Skeletal muscle satellite cell (primary cell): ENCODE measurements around the gene CFDP1.
A peak's percentile ranks its signal among the peaks of the same experiment; 100 is the strongest.

Experiments
- H3K27me3 ChIP-seq: 2 replicates; pipeline ENCODE4 v1.7.0; 2013; ENCODE audit warnings: low read length; ENCODE audit not compliant: control insufficient read depth, insufficient read depth
- H3K36me3 ChIP-seq: 2 replicates; pipeline ENCODE4 v1.7.0; 2013; ENCODE audit warnings: mild to moderate bottlenecking, control low read depth, low read length; ENCODE audit not compliant: insufficient read depth
- H3K4me1 ChIP-seq: 2 replicates; pipeline ENCODE4 v1.7.0; 2013; ENCODE audit warnings: low read length; ENCODE audit not compliant: control insufficient read depth, insufficient read depth
- H3K4me2 ChIP-seq: 2 replicates; pipeline ENCODE4 v1.7.0; 2013; ENCODE audit warnings: mild to moderate bottlenecking, low read length
- H3K4me3 ChIP-seq: 2 replicates; pipeline ENCODE4 v1.7.0; 2013; ENCODE audit warnings: low read length
- H3K9ac ChIP-seq: 2 replicates; pipeline ENCODE4 v1.7.0; 2013; ENCODE audit warnings: mild to moderate bottlenecking, low read depth, low read length, moderate library complexity
- H3K9me3 ChIP-seq: replicated peaks from 2 replicates; pipeline ENCODE4 v1.7.0; 2013; ENCODE audit warnings: mild to moderate bottlenecking, control low read depth, low read length

CFDP1 gene

DNA sequence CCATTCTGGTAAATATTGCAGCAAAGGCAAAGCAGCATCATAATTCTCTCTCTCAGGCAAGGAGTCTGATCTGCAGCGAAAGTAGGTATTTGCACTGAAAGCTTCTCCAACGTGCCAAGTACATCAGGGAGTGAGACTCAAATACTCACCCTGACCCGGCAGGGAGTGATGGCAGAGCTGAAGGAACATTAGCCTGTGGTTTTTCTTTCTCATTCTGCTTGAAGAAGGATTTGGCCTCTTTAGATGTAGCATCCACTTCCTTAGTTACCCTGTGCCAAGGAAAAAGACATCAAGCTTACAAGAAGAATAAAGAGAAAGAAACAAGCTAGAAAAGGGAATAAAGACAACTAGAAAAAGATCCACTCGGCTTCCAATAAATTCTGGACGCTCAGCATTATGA lies 38.4 kb downstream of the CFDP1 start:
- no peaks in the 10 kb centered on the region for H3K4me1 ChIP-seq
- H3K9ac ChIP-seq = no peak overlapping the region
- H3K4me2 ChIP-seq = no peak overlapping the region
- H3K9me3 ChIP-seq = no peaks in the 10 kb centered on the region
- no peaks in the 10 kb centered on the region for H3K27me3 ChIP-seq
- H3K36me3 ChIP-seq = peaks cover 23% of the 10 kb centered on the region
- H3K4me3 ChIP-seq = no peak overlapping the region

GRCh38 chr16:75392906-75393305 lies 40.4 kb downstream of the CFDP1 start:
- peaks cover 27% of the 10 kb centered on the region for H3K36me3 ChIP-seq

DNA sequence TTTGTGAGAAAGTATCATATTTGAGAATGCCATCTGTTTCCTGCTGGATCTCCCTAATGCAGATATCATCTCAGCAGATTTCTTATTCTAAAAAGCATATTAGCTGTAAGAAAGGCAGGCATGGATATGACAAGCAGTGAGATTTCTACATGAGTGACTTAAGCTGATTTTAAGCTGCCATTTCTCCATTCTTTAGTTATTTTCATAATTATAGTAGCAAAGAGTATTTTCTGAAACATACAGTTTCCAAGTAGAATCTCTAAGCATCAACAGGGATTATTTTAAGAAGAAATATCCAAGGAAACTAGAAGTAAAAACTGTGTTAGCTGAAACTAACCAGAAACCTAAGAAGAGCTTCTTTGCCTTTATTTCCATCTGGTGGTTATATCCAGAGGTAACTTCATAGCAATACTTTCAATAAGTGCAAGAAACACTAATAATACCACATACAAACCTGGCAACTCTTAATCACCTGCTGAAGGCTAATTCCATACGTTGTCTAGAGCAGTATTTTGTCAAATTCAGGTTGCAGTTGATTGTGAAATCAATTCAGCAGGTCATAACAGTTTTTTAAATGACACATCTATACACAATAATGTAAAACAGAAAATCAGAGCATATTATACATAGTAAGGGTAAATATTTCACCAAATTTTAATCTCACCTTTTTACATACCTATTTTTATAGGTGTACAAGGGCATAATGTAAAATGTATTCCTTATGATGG lies 42.2 kb downstream of the CFDP1 start:
- Histone ChIP-seq H3K27me3 (no peaks in the 10 kb centered on the region), H3K9me3 (no peaks in the 10 kb centered on the region), H3K9ac (no peak overlapping the region), H3K4me2 (no peak overlapping the region), H3K36me3 (peaks cover 31% of the 10 kb centered on the region), H3K4me1 (no peaks in the 10 kb centered on the region), H3K4me3 (no peak overlapping the region)

More at GRCh38 chr16:75392906-75393305, 40.4 kb downstream of the CFDP1 start:
- no peaks in the 10 kb centered on the region for H3K4me1 ChIP-seq
- no peaks in the 10 kb centered on the region for H3K27me3 ChIP-seq
- H3K4me3 ChIP-seq = no peak overlapping the region
- H3K4me2 ChIP-seq = no peak overlapping the region
- H3K9ac ChIP-seq = no peak overlapping the region
- H3K9me3 ChIP-seq = no peaks in the 10 kb centered on the region

DNA sequence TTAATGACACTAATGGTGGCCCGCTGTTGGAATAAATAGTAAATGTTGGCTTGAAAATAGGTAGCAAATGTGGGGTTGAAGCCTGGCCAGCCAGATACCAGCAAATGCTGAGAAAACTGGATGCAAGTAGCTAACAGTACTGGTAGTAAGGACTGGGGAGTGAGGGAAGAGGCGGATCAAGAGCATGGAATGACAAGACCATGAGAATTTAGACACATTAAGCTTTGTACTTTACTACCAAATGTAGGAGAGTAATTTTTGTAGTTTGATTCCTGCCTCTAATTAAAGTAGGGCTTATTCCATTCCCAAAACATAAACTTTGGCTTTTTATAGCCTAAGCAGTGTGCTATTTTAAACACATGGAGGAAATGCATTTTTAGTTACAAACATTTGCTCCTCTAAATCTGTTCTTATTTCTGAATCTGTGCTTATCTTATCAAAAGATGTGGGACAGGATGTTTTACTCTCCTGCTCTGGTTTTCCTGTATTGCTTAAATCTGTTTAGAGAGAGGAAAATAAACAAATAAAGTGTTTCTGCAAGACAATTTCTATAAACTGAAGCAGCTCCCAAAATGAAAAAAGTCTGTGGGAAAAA lies 44.1 kb downstream of the CFDP1 start:
- H3K4me3 ChIP-seq = no peak overlapping the region
- H3K27me3 ChIP-seq = no peaks in the 10 kb centered on the region
- H3K36me3 ChIP-seq = peaks cover 26% of the 10 kb centered on the region
- H3K9me3 ChIP-seq = no peaks in the 10 kb centered on the region
- H3K4me2 ChIP-seq = no peak overlapping the region
- peaks cover 5% of the 10 kb centered on the region for H3K4me1 ChIP-seq
- H3K9ac ChIP-seq = no peak overlapping the region

DNA sequence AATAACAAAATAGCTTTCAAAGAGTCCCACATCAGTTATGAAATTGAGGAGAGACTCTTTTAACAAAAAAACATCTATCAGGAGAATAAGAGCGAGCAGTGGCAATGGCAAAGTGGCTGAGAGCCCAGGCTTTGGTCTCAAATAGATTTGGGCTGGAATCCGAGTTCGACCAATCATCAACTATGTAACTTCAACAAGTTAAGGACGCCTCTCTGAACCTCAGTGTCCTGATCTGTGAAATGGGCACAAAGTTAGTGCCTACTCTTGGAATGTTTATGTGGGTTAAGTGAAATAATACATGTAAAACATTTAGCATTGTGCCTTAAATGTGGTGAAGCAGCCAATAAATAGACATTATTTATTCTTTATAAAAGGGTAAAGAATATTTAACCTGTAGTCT lies 45.4 kb downstream of the CFDP1 start:
- no peak overlapping the region for H3K4me3 ChIP-seq
- H3K9ac ChIP-seq = no peak overlapping the region
- no peaks in the 10 kb centered on the region for H3K27me3 ChIP-seq
- peaks cover 24% of the 10 kb centered on the region for H3K36me3 ChIP-seq
- H3K9me3 ChIP-seq = no peaks in the 10 kb centered on the region
- H3K4me1 ChIP-seq = peaks cover 8% of the 10 kb centered on the region
- no peak overlapping the region for H3K4me2 ChIP-seq

- H3K4me2 ChIP-seq = no peak overlapping the region
- H3K9me3 ChIP-seq = no peaks in the 10 kb centered on the region
- peaks cover 15% of the 10 kb centered on the region for H3K4me1 ChIP-seq
- peaks cover 10% of the 10 kb centered on the region for H3K36me3 ChIP-seq
- no peak overlapping the region for H3K4me3 ChIP-seq
- H3K9ac ChIP-seq = peak overlapping the region; percentile 35
- H3K27me3 ChIP-seq = no peaks in the 10 kb centered on the region
Observed at GRCh38 chr16:75385507-75386152, 47.7 kb downstream of the CFDP1 start.

- Histone ChIP-seq H3K36me3 (peaks cover 6% of the 10 kb centered on the region), H3K27me3 (no peaks in the 10 kb centered on the region), H3K4me1 (peaks cover 23% of the 10 kb centered on the region), H3K4me3 (no peak overlapping the region), H3K9me3 (no peaks in the 10 kb centered on the region), H3K9ac (peak overlapping the region; percentile 36), H3K4me2 (no peak overlapping the region)
Observed at GRCh38 chr16:75383141-75383540, 50.2 kb downstream of the CFDP1 start.

DNA sequence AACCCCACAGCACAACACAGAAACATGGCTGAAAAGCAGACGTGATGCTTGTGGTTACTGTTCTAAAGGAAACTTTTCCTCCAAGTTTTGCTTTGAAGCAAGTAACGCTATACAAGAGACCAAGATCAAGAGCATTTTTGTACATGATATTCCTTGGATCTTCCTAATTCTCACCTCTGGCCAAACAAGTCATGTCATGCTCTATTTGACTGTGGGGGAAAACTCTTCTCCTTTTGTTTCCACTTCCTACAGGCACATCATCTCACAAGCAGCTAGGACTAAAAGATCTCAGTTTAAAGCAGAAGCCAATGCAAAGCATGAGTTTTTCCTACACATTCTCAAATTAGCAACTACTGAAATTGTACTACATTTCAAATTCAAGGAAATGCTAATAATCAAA lies 50.7 kb downstream of the CFDP1 start:
- Histone ChIP-seq H3K36me3 (peaks cover under 1% of the 10 kb centered on the region), H3K27me3 (no peaks in the 10 kb centered on the region), H3K4me3 (no peak overlapping the region), H3K9ac (peak overlapping the region; percentile 36), H3K4me2 (no peak overlapping the region), H3K4me1 (peaks cover 26% of the 10 kb centered on the region), H3K9me3 (no peaks in the 10 kb centered on the region)

DNA sequence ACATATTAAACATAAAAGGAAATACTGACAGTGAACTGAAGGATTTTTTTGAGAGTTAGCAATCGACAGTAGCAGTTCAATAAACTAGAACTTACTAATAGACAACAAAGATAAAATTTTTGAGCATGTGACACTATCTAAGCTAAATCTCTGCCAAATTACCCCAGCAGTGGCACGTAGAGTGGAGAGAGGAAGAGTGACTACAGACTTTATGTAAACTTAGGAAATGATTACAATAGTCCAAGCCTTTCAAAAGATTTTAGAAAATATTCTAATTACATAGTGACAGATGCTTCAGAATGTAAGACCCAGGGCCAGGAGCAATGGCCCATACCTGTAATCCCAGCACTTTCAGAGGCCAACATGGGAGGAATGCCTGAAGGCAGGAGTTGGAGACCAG lies 52.4 kb downstream of the CFDP1 start:
- Histone ChIP-seq H3K36me3 (peaks cover 12% of the 10 kb centered on the region), H3K27me3 (no peaks in the 10 kb centered on the region), H3K9ac (no peak overlapping the region), H3K4me1 (peaks cover 34% of the 10 kb centered on the region), H3K9me3 (no peaks in the 10 kb centered on the region), H3K4me2 (no peak overlapping the region), H3K4me3 (no peak overlapping the region)

- H3K27me3 ChIP-seq = no peaks in the 10 kb centered on the region
- no peak overlapping the region for H3K9ac ChIP-seq
- no peak overlapping the region for H3K4me3 ChIP-seq
Observed at GRCh38 chr16:75379911-75380847, 53.1 kb downstream of the CFDP1 start.

DNA sequence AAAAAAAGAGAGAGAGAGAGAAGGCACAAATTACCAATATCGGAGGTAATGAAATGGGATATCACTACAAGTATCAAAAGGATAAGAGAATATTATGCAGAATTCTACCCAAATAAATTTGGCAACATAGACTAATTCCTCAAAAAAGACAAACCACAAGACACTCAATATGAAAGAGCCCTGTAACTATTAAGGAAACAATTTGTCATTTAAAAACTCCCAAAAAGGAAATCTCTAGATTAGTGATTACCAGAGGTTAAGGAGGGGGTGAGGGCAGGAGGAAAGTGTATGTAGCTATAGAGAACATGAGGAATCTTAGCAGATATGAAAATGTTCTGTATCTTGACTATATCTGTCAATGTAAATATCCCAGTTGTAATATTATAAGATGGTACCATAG lies 54.0 kb downstream of the CFDP1 start:
- no peak overlapping the region for H3K4me3 ChIP-seq
- H3K27me3 ChIP-seq = no peaks in the 10 kb centered on the region
- H3K9me3 ChIP-seq = no peaks in the 10 kb centered on the region
- peaks cover 12% of the 10 kb centered on the region for H3K36me3 ChIP-seq
- H3K4me2 ChIP-seq = no peak overlapping the region
- H3K9ac ChIP-seq = no peak overlapping the region
- H3K4me1 ChIP-seq = peaks cover 28% of the 10 kb centered on the region

More at GRCh38 chr16:75379911-75380847, 53.1 kb downstream of the CFDP1 start:
- Histone ChIP-seq H3K9me3 (no peaks in the 10 kb centered on the region), H3K4me1 (peaks cover 31% of the 10 kb centered on the region), H3K36me3 (peaks cover 12% of the 10 kb centered on the region), H3K4me2 (no peak overlapping the region)
